IPS-20b (cell line): ENCODE results near the gene BABAM2.
"Not testable (repeated sequence)": the region's sequence is repeated elsewhere in the genome, so short reads cannot be mapped to it uniquely, and the experiment has no call there.

ENCODE experiments used
- H3K27ac ChIP-seq: one replicate; pipeline ENCODE4 v1.5.1; 2013; ENCODE audit warnings: low read length
- H3K27me3 ChIP-seq: 2 replicates; pipeline ENCODE4 v1.6.1; 2013; ENCODE audit warnings: mild to moderate bottlenecking, low read length, inconsistent platforms; ENCODE audit not compliant: insufficient read depth
- H3K36me3 ChIP-seq: 2 replicates; pipeline ENCODE4 v1.6.1; 2013; ENCODE audit warnings: low read depth, mild to moderate bottlenecking, inconsistent platforms, low read length, moderate library complexity; ENCODE audit not compliant: insufficient read depth
- H3K4me1 ChIP-seq: 2 replicates; pipeline ENCODE4 v1.6.1; 2013; ENCODE audit warnings: mild to moderate bottlenecking, control low read depth, inconsistent platforms, low read length, moderate library complexity; ENCODE audit not compliant: insufficient read depth
- H3K4me3 ChIP-seq: 2 replicates; pipeline ENCODE4 v1.5.1; 2013; ENCODE audit warnings: mild to moderate bottlenecking, low read length, inconsistent platforms
- H3K9ac ChIP-seq: 2 replicates; pipeline ENCODE4 v1.6.1; 2013; ENCODE audit warnings: low read depth, mild to moderate bottlenecking, inconsistent platforms, low read length, moderate library complexity
- H3K9me3 ChIP-seq: 2 replicates; pipeline ENCODE4 v1.6.1; 2013; ENCODE audit warnings: mild to moderate bottlenecking, low read depth, low read length, inconsistent platforms; ENCODE audit not compliant: insufficient read depth

The BABAM2 gene

DNA sequence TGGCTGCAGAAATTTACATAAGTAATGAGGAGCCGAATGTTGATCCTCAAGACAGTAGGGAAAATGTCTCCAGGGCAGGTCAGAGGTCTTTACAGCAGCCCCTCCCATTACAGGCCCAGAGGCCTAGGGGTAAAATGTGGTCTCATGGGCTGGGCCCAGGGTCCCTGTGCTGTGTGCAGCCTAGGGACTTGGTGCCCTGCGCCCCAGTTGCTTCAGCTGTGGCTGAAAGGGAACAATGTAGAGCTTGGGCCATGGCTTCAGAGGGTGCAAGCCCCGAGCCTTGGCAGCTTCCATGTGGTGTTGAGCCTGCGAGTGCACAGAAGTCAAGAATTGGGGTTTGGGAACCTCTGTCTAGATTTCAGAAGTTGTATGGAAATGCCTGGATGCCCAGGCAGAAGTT, 77.5 kb downstream of the BABAM2 start:
- not testable (repeated sequence) for H3K9ac ChIP-seq, H3K27ac ChIP-seq, H3K27me3 ChIP-seq, H3K4me1 ChIP-seq, H3K4me3 ChIP-seq, H3K36me3 ChIP-seq
- peaks cover 13% of the 10 kb centered on the region; the same call in 1 of the 2 replicates for H3K9me3 ChIP-seq

DNA sequence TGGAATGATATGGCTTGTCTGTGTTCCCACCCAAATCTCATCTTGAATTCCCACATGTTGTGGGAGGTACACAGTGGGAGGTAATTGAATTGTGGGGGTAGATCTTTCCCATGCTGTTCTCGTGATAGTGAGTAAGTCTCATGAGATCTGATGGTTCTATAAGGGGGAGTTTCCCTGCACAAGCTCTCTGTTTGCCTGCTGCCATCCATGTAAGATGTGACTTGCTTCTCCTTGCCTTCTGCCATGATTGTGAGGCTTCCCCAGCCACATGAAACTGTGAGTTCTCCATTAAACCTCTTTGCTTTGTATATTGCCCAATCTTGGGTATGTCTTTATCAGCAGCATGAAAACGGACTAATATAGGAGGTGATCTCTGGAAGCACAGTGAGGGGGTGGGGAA, 78.4 kb downstream of the BABAM2 start:
- H3K4me1 ChIP-seq, H3K4me3 ChIP-seq, H3K27ac ChIP-seq, H3K36me3 ChIP-seq, H3K9ac ChIP-seq, H3K27me3 ChIP-seq: not testable (repeated sequence)
- H3K9me3 ChIP-seq = peaks cover 13% of the 10 kb centered on the region; the same call in 1 of the 2 replicates

DNA sequence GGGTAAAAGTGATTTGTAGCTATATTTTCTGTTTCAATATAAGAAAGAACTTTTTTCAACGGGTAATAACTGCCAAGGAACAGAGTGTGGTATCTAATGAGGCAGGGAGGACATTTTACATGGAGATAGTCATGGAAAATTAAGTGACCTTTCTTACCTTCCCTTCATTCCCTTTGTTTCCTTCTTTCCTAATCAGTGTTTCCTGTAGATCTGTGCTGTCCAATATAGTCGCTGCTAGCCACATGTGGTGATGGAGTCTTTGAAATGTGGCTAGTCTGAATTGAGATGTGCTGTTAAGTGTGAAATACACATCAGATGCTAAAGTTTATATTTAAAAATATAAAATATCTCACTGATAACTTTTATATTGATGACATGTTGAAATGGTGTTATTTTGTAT, 81.8 kb downstream of the BABAM2 start:
- H3K27me3 ChIP-seq = no peaks in the 10 kb centered on the region

GRCh38 chr2:27973592-27973991, 83.1 kb downstream of the BABAM2 start:
- Histone ChIP-seq H3K9ac (no peak overlapping the region), H3K4me1 (peaks cover 7% of the 10 kb centered on the region; the same call in 1 of the 2 replicates)

More for the DNA sequence above, 81.8 kb downstream of the BABAM2 start:
- no peak overlapping the region for H3K27ac ChIP-seq
- H3K36me3 ChIP-seq = no peaks in the 10 kb centered on the region
- no peak overlapping the region for H3K4me3 ChIP-seq
- no peak overlapping the region for H3K9ac ChIP-seq
- H3K9me3 ChIP-seq = peaks cover 10% of the 10 kb centered on the region; the same call in 1 of the 2 replicates
- peaks cover 7% of the 10 kb centered on the region; the same call in 1 of the 2 replicates for H3K4me1 ChIP-seq

DNA sequence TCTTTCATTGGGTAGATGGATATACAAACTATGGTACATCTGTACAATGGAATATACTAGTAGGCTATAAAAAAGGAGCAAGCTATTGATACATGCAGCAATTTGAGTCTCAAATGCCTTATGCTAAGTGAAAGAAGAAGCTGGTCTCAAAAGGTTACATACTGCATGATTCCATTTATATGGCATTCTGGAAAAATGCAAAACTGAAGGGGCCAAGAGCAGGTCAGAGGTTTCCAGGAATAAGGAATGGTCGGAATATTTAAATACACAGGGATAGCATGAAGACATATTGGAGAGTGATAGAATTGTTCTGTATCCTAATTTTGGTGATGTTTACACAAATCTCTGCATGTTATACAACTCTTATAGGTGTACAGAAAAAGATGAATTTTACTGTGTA, 85.8 kb downstream of the BABAM2 start:
- Histone ChIP-seq H3K4me3 (no peak overlapping the region), H3K27ac (no peak overlapping the region), H3K9me3 (no peaks in the 10 kb centered on the region), H3K36me3 (no peaks in the 10 kb centered on the region), H3K27me3 (no peaks in the 10 kb centered on the region), H3K4me1 (peaks cover 7% of the 10 kb centered on the region; the same call in 1 of the 2 replicates), H3K9ac (no peak overlapping the region)

More at GRCh38 chr2:27973592-27973991, 83.1 kb downstream of the BABAM2 start:
- Histone ChIP-seq H3K36me3 (no peaks in the 10 kb centered on the region), H3K4me3 (no peak overlapping the region), H3K9me3 (peaks cover 2% of the 10 kb centered on the region; the same call in 1 of the 2 replicates), H3K27ac (no peak overlapping the region), H3K27me3 (no peaks in the 10 kb centered on the region)

- peaks cover 7% of the 10 kb centered on the region; the same call in 1 of the 2 replicates for H3K4me1 ChIP-seq
- H3K4me3 ChIP-seq = no peak overlapping the region
- H3K27me3 ChIP-seq = no peaks in the 10 kb centered on the region
- no peak overlapping the region for H3K9ac ChIP-seq
- H3K9me3 ChIP-seq = no peaks in the 10 kb centered on the region
- no peak overlapping the region for H3K27ac ChIP-seq
- H3K36me3 ChIP-seq = no peaks in the 10 kb centered on the region
Observed at GRCh38 chr2:27977731-27978312, 87.3 kb downstream of the BABAM2 start.

GRCh38 chr2:27978761-27979160, 88.2 kb downstream of the BABAM2 start:
- H3K9ac ChIP-seq, H3K27me3 ChIP-seq, H3K9me3 ChIP-seq, H3K4me3 ChIP-seq, H3K27ac ChIP-seq, H3K36me3 ChIP-seq, H3K4me1 ChIP-seq: not testable (repeated sequence)

- Histone ChIP-seq H3K27ac (no peak overlapping the region), H3K4me3 (no peak overlapping the region), H3K9me3 (no peaks in the 10 kb centered on the region), H3K36me3 (no peaks in the 10 kb centered on the region), H3K9ac (no peak overlapping the region), H3K4me1 (peaks cover 7% of the 10 kb centered on the region; the same call in 1 of the 2 replicates), H3K27me3 (no peaks in the 10 kb centered on the region)
Observed at GRCh38 chr2:27980242-27980641, 89.7 kb downstream of the BABAM2 start.

- Histone ChIP-seq H3K36me3 (no peaks in the 10 kb centered on the region), H3K27me3 (no peaks in the 10 kb centered on the region), H3K9ac (no peak overlapping the region), H3K4me3 (no peak overlapping the region), H3K9me3 (no peaks in the 10 kb centered on the region), H3K27ac (no peak overlapping the region), H3K4me1 (no peaks in the 10 kb centered on the region)
Observed at GRCh38 chr2:27984153-27984552, 93.6 kb downstream of the BABAM2 start.

- H3K9ac ChIP-seq = no peak overlapping the region
- no peaks in the 10 kb centered on the region for H3K36me3 ChIP-seq
- H3K27me3 ChIP-seq = no peaks in the 10 kb centered on the region
- no peak overlapping the region for H3K27ac ChIP-seq
- no peaks in the 10 kb centered on the region for H3K4me1 ChIP-seq
- H3K9me3 ChIP-seq = no peaks in the 10 kb centered on the region
- no peak overlapping the region for H3K4me3 ChIP-seq
Observed at GRCh38 chr2:27988306-27988705, 97.8 kb downstream of the BABAM2 start.

- Histone ChIP-seq H3K27me3 (no peaks in the 10 kb centered on the region), H3K4me3 (no peak overlapping the region), H3K9ac (no peak overlapping the region), H3K9me3 (no peaks in the 10 kb centered on the region), H3K27ac (no peak overlapping the region), H3K4me1 (no peaks in the 10 kb centered on the region), H3K36me3 (no peaks in the 10 kb centered on the region)
Observed at GRCh38 chr2:27988718-27989117, 98.2 kb downstream of the BABAM2 start.

GRCh38 chr2:27989149-27989548, 98.6 kb downstream of the BABAM2 start:
- H3K4me1 ChIP-seq = no peaks in the 10 kb centered on the region
- H3K27me3 ChIP-seq = no peaks in the 10 kb centered on the region
- no peak overlapping the region for H3K4me3 ChIP-seq
- H3K9ac ChIP-seq = no peak overlapping the region
- H3K9me3 ChIP-seq = no peaks in the 10 kb centered on the region
- no peak overlapping the region for H3K27ac ChIP-seq
- H3K36me3 ChIP-seq = no peaks in the 10 kb centered on the region
